Activated CD4-positive, alpha-beta memory T cell treated with anti-CD3 and anti-CD28 coated beads for 36 hours (primary cell): Measurements from ENCODE around the gene OR1L8. TPM values are rescaled to one million over a fixed set of nuclear protein-coding genes. Genes with fewer than 3 reads are reported as not detected.
"Not testable (repeated sequence)": the region's sequence is repeated elsewhere in the genome, so short reads cannot be mapped to it uniquely, and the experiment has no call there.

Experiments used
- CTCF ChIA-PET: fragments of 350-600 bp; sonication (Branson Sonifier 250); formaldehyde crosslinking; loops from one replicate; lab custom pipeline; 2021; ENCODE audit warnings: antibody characterized with exemption, inconsistent platforms; lab: Charles Lee
- POLR2A ChIA-PET: fragments of 350-600 bp; sonication (Branson Sonifier 250); formaldehyde crosslinking; loops from one replicate; lab custom pipeline; 2021; ENCODE audit warnings: antibody characterized with exemption; lab: Charles Lee
- DNase-seq: peaks from one replicate; pipeline ENCODE4 v3.0.0-alpha.2; 2020
- H3K27ac Mint-ChIP-seq: one replicate; pipeline ENCODE4 v1.8.0; 2021; ENCODE audit warnings: mixed read lengths
- H3K27me3 Mint-ChIP-seq: one replicate; pipeline ENCODE4 v1.8.0; 2021; ENCODE audit warnings: mixed read lengths
- H3K36me3 Mint-ChIP-seq: one replicate; pipeline ENCODE4 v1.8.0; 2021; ENCODE audit warnings: mixed read lengths
- H3K4me1 Mint-ChIP-seq: one replicate; pipeline ENCODE4 v1.8.0; 2021; ENCODE audit warnings: low read depth, mixed read lengths
- H3K4me3 Mint-ChIP-seq: one replicate; pipeline ENCODE4 v1.8.0; 2021; ENCODE audit warnings: mild to moderate bottlenecking, mixed read lengths
- H3K9me3 Mint-ChIP-seq: one replicate; pipeline ENCODE4 v1.8.0; 2021; ENCODE audit warnings: mixed read lengths
- intact Hi-C: fragments of 100-400 bp; cut with micrococcal nuclease; formaldehyde crosslinking; loops from one replicate; pipeline ENCODE4 v1.15.1; 2023
- total RNA-seq, 2 experiments: library from RNA; stranded (reverse); gene quantifications; one replicate each; pipeline ENCODE4 v1.2.3, GENCODE V29; 2021

OR1L8 gene, protein sequence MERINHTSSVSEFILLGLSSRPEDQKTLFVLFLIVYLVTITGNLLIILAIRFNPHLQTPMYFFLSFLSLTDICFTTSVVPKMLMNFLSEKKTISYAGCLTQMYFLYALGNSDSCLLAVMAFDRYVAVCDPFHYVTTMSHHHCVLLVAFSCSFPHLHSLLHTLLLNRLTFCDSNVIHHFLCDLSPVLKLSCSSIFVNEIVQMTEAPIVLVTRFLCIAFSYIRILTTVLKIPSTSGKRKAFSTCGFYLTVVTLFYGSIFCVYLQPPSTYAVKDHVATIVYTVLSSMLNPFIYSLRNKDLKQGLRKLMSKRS
- total RNA-seq: not detected

DNA sequence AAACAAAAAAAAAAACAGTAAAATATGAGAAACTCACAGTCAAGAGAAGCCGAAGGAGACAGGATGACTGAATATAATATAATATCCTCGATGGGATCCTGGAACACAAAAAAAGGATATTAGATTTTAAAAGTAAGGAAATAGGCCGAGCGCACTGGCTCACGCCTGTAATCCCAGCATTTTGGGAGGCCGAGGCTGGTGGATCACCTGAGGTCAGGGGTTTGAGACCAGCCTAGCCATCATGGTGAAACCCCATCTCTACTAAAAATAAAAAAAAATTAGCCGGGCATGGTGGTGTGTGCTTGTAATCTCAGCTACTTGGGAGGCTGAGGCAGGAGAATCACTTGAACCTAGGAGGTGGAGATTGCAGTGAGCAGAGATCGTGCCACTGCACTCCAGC lies at the start of gene OR1L8:
Gene OR1L8 (minus strand): TSS at position 101 of the 400 bp plus-strand sequence. CDS start 14,907 bp downstream, outside the sequence.
- CTCF ChIA-PET: not testable (repeated sequence)

DNA sequence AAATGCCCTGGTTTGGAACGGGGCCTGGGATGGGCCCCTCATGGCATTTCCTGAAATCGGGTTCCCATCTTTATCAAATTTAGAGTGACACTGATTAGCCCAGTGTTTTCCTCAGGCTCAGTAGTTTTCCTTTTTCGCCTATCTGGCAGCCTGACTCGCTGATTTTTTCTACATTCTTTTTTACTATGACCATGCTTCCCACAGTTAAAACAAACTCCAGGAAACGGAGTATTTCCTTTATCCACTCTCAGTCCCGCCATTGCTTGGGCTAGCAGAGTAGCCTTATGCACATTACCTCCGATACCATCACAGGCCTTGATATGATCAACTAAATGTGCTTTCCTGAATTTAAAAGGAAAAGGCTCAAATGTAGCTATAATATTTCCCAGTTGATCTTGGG lies 36.8 kb upstream of the OR1L8 start:
- POLR2A ChIA-PET: no interaction called here
- Mint-ChIP-seq H3K27ac (no peak overlapping the region), H3K9me3 (no peaks in the 10 kb centered on the region), H3K36me3 (no peaks in the 10 kb centered on the region), H3K27me3 (peaks cover 11% of the 10 kb centered on the region), H3K4me1 (no peaks in the 10 kb centered on the region), H3K4me3 (no peak overlapping the region)
- no peak for DNase-seq
- CTCF ChIA-PET: no interaction called here
- intact Hi-C loops: no loop called here

More for the DNA sequence above, at the start of gene OR1L8:
- intact Hi-C loops, H3K27ac Mint-ChIP-seq, H3K4me3 Mint-ChIP-seq, DNase-seq, H3K9me3 Mint-ChIP-seq, POLR2A ChIA-PET, H3K27me3 Mint-ChIP-seq, H3K4me1 Mint-ChIP-seq, H3K36me3 Mint-ChIP-seq: not testable (repeated sequence)

DNA sequence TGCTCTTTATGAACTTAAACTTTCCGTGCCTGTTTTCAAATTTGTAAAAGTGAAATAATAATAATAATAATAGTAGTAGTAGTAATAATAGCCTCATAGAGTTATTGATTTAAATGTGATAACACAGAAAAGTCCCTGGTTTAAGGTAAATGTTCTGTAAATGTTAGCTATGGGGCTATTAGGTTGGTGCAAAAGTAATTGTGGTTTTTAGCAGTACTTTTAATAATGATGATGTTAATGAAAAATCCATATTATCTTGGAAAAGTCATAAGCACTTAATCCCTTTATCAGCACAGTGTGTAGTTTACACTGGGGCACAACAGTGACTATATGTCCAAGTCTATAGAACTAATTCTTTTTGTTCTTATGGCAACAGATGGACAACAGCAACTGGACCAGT lies 31.2 kb upstream of the OR1L8 start, which contains the start of gene OR1Q1:
Gene OR1Q1 (plus strand): TSS at position 377 of the 400 bp plus-strand sequence. CDS start 0 bp downstream, at position 377.
- no peaks in the 10 kb centered on the region for H3K4me1 Mint-ChIP-seq
- DNase-seq: no peak
- H3K27me3 Mint-ChIP-seq: peaks cover 2% of the 10 kb centered on the region
- no peaks in the 10 kb centered on the region for H3K36me3 Mint-ChIP-seq
- intact Hi-C loops: no loop called here
- no peak within 1 kb of the TSS for H3K27ac Mint-ChIP-seq
- POLR2A ChIA-PET: no interaction called here
- H3K4me3 Mint-ChIP-seq: no peak within 1 kb of the TSS
- H3K9me3 Mint-ChIP-seq: no peaks in the 10 kb centered on the region
- CTCF ChIA-PET: no interaction called here

DNA sequence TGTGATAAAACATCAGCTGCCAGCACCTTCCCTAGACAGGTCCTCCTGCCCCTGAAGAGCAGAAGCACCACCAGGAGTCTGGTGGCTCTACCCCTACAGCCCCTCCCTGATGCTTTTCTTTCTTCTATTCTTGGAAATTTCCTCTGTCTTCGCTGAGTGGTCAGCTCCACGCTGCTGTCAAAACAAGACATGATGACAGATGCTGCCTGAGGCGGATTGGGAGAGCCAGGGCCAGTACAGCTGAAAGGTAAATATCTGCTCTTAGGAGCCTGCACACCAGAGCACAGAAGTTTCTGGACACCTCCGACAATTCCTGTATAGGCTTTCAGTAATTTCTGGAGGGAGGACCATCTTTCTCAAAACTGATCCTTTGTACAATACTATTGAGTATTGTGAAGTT lies 26.6 kb upstream of the OR1L8 start:
- intact Hi-C loops: no loop called here
- ChIA-PET CTCF (no interaction called here), POLR2A (no interaction called here)
- Mint-ChIP-seq H3K9me3 (no peaks in the 10 kb centered on the region), H3K27ac (no peak overlapping the region), H3K4me1 (no peaks in the 10 kb centered on the region), H3K4me3 (no peak overlapping the region), H3K27me3 (peaks cover 2% of the 10 kb centered on the region), H3K36me3 (no peaks in the 10 kb centered on the region)
- DNase-seq: no peak

DNA sequence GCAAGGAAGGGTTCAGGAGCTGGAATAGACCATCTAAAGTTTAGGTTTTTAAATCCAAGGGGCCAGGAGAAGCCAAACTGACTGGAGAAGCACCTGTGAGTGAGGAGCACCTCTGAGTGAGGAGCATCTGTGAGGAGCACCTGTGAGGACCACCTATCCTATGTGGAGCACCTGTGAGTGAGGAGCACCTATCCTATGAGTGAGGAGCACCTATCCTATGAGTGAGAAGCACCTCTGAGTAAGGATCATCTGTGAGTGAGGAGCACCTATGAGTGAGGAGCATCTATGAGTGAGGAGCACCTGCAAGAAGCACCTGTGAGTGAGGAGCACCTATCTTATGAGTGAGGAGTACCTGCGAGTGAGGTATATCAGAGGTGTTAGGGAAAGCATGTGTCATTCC lies 23.4 kb upstream of the OR1L8 start:
- Mint-ChIP-seq H3K4me1 (no peaks in the 10 kb centered on the region), H3K36me3 (no peaks in the 10 kb centered on the region), H3K27me3 (peaks cover 3% of the 10 kb centered on the region), H3K9me3 (peaks cover 3% of the 10 kb centered on the region), H3K27ac (no peak overlapping the region), H3K4me3 (no peak overlapping the region)
- CTCF ChIA-PET: no interaction called here
- intact Hi-C loops: no loop called here
- no peak for DNase-seq
- POLR2A ChIA-PET: no interaction called here

DNA sequence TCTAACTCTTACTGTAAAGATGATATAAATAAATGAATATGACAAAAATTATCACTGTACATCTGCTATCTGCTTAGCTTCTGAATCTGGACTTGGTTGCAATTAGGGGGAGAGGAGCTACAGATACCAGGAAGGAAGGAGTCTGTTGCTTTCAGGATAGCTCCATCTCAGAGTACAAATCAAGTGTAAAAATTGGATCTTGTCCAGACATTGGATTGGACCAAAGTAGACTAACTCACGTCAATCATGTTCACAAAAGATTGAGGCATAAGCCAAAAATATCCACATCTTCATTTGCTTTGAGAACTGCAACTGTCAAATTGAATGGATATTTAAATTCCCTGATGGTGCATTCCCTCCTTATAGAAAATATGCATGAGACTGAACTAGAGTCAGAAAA lies 22.5 kb upstream of the OR1L8 start:
- H3K36me3 Mint-ChIP-seq: no peaks in the 10 kb centered on the region
- peaks cover 3% of the 10 kb centered on the region for H3K27me3 Mint-ChIP-seq
- intact Hi-C loops: no loop called here
- no peak for DNase-seq
- no peak overlapping the region for H3K27ac Mint-ChIP-seq
- H3K4me1 Mint-ChIP-seq: no peaks in the 10 kb centered on the region
- peaks cover 4% of the 10 kb centered on the region for H3K9me3 Mint-ChIP-seq
- ChIA-PET POLR2A (no interaction called here), CTCF (interaction anchor here (1.2 kb wide), 1 partner anchor 10 kb away, joined by 3 read pairs; no protein-coding TSS in a partner anchor)
- no peak overlapping the region for H3K4me3 Mint-ChIP-seq

DNA sequence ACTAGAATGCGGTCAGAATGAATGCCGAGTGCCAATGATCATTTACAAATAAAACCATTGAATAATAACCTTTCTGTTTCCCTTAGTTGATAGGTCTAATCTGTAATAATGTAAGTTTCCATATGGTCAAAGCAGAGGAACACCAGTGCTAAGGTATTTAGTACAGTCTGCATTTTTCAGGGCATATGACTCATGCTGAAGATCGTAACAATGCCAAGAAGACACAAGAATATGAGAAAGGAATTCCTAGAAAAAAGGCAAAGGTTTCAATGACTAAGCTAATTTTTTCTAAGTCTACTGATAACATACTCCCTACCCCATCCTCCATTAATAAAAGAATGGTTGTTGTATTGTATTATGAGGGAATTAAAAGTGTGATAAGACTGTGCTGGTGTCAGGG lies 2.8 kb downstream of the OR1L8 start:
- H3K36me3 Mint-ChIP-seq: no peaks in the 10 kb centered on the region
- intact Hi-C loops: no loop called here

DNA sequence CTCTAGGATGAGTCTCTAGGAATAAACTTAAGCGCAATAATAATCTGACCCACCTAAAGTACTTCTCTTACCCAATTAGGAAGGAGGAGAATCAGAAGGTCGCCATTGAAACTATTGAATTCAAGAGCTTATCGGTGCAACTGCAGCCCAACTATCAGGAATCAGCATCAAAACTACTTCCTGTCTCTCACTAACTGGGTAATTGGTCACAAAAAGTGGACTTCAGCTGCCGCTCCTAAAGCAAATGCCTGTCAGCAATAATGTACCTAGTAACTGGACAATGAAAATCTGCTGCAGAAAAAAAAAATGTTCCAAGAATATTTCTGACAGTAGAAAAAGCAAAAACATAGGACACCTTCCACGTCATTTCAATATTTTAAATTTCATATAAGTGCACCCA lies 3.3 kb downstream of the OR1L8 start:
- H3K4me1 Mint-ChIP-seq: no peaks in the 10 kb centered on the region
- H3K27ac Mint-ChIP-seq: no peak overlapping the region
- H3K27me3 Mint-ChIP-seq: peaks cover 1% of the 10 kb centered on the region
- DNase-seq: no peak
- no peaks in the 10 kb centered on the region for H3K36me3 Mint-ChIP-seq
- H3K9me3 Mint-ChIP-seq: no peaks in the 10 kb centered on the region
- CTCF ChIA-PET: no interaction called here
- POLR2A ChIA-PET: no interaction called here
- H3K4me3 Mint-ChIP-seq: no peak overlapping the region
- intact Hi-C loops: no loop called here

More for the DNA sequence above, 2.8 kb downstream of the OR1L8 start:
- no peaks in the 10 kb centered on the region for H3K4me1 Mint-ChIP-seq
- no peak for DNase-seq
- H3K4me3 Mint-ChIP-seq: no peak overlapping the region
- no peaks in the 10 kb centered on the region for H3K9me3 Mint-ChIP-seq
- no peak overlapping the region for H3K27ac Mint-ChIP-seq
- ChIA-PET POLR2A (no interaction called here), CTCF (interaction anchor here (0.6 kb wide), 1 partner anchor 1331 kb away, joined by 4 read pairs; no protein-coding TSS in a partner anchor)
- peaks cover 1% of the 10 kb centered on the region for H3K27me3 Mint-ChIP-seq

DNA sequence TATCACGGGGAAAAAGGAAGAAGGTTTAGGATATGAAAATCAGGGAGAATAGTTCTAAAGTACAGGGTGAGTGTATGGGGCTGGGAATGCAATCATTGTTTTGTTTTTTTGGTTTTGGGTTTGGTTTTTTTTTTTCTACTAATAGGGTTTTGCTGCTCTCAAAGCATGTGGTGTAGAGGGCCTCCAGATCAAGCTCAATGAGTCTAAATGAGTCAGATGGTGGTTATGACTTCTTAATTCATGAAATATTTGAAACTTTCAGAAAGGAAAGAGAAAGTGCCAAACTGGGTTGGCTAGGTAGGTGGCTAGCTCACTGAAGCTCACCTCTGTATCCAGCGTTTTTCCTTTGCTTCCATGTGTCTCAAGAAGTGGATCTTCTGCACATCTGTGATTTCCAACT lies 10.7 kb downstream of the OR1L8 start:
- Mint-ChIP-seq H3K9me3 (no peaks in the 10 kb centered on the region), H3K27me3 (peaks cover 1% of the 10 kb centered on the region), H3K4me3 (no peak overlapping the region), H3K27ac (no peak overlapping the region), H3K4me1 (peaks cover 6% of the 10 kb centered on the region), H3K36me3 (no peaks in the 10 kb centered on the region)
- ChIA-PET POLR2A (no interaction called here), CTCF (no interaction called here)
- no peak for DNase-seq
- intact Hi-C loops: no loop called here

DNA sequence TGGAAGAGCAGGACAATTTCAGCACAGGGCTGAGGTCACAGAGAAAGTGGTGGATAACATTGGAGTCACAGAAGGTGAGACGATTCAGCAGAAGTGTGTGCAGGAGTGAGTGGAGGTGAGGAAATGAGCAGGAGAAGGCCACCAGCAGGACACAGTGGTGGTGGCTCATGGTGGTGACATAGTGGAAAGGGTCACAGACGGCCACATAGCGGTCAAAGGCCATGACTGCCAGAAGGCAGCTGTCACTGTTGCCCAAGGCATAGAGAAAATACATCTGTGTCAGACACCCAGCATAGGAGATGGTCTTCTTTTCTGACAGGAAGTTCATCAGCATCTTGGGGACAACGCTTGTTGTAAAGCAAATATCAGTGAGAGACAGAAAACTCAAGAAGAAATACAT lies 15.3 kb downstream of the OR1L8 start:
- CTCF ChIA-PET: no interaction called here
- H3K27ac Mint-ChIP-seq: no peak overlapping the region
- peaks cover 3% of the 10 kb centered on the region for H3K9me3 Mint-ChIP-seq
- POLR2A ChIA-PET: no interaction called here
- DNase-seq: no peak
- H3K4me3 Mint-ChIP-seq: no peak overlapping the region
- no peaks in the 10 kb centered on the region for H3K36me3 Mint-ChIP-seq
- intact Hi-C loops: no loop called here
- H3K27me3 Mint-ChIP-seq: peaks cover 9% of the 10 kb centered on the region
- H3K4me1 Mint-ChIP-seq: peaks cover 5% of the 10 kb centered on the region

DNA sequence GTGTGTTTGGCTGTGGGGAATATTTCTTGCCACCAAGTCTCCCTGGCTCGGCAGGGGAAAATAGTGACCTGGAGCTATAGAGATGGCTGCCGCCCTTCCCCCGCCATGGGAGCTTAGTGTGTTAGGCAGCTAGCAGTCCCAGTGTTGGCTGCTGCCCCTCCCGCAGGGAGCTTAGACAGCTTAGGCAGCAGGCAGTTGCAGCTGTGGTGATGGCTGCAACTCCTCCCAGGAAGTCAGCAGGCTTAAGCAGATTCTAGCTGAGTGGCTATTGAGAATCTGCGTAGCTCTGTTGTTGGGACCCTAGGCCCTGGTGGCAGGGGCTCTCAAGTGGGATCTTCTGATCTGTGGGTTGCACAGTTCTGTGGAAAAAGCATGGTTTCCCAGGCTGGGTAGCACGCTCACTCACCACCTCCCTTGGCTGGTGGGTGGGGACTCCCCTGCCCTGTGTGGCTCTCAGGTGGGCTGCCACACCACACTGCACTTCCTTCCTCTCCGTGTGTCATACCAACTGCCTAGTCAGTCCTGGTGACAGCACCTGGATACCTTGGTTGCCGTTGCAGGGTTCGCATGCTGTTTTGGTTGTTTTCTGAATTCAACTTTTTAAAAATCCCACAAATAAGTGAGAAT lies 20.9 kb downstream of the OR1L8 start:
- H3K4me1 Mint-ChIP-seq: no peaks in the 10 kb centered on the region
- CTCF ChIA-PET: no interaction called here
- intact Hi-C loops: no loop called here
- no peak for DNase-seq
- peaks cover 11% of the 10 kb centered on the region for H3K27me3 Mint-ChIP-seq
- H3K36me3 Mint-ChIP-seq: no peaks in the 10 kb centered on the region
- H3K4me3 Mint-ChIP-seq: no peak overlapping the region
- no peak overlapping the region for H3K27ac Mint-ChIP-seq
- POLR2A ChIA-PET: no interaction called here
- H3K9me3 Mint-ChIP-seq: peaks cover 11% of the 10 kb centered on the region

DNA sequence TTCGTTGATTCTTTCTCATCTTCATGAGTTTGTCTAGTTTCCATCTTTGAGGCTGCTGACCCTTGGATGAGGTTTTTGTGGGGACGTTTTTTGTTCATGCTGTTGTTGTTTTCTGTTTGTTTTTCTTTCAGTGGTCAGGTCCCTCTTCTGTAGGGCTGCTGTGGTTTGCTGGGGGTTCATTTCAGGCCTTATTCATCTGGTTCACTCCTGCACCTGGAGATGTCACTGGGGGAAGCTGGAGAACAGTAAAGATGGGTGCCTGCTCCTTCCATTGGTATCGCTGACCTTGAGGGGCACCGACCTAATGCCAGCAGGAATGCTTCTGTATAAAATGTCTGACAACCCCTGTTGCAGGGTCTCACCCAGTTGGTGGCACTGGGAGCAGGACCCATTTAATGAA lies 21.7 kb downstream of the OR1L8 start:
- H3K9me3 Mint-ChIP-seq: peaks cover 11% of the 10 kb centered on the region
- no peak overlapping the region for H3K27ac Mint-ChIP-seq
- H3K36me3 Mint-ChIP-seq: no peaks in the 10 kb centered on the region
- H3K4me3 Mint-ChIP-seq: no peak overlapping the region
- DNase-seq: no peak
- ChIA-PET POLR2A (no interaction called here), CTCF (no interaction called here)
- H3K27me3 Mint-ChIP-seq: peaks cover 11% of the 10 kb centered on the region
- intact Hi-C loops: no loop called here
- no peaks in the 10 kb centered on the region for H3K4me1 Mint-ChIP-seq

DNA sequence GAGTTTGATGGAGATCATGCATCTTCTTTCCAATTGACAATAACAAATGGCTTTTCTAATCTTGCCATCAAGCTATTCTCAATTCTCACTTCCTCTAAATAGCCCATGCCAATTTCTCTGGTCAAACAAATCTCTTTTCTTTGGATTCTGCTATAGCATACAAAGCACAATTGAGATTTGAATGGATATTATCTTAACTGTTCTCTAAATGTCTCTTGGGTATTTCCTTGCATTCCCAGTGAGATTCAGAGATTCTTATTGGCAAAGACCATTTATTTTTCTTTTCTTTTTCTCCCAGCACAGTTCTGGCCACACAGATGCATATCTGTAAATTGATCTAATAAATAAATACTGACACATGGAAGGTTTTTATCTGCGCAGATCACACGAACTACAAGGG lies 30.4 kb downstream of the OR1L8 start, which contains the start of gene OR1N2:
Gene OR1N2 (plus strand): TSS at position 301 of the 400 bp plus-strand sequence. CDS start 100 bp downstream, outside the sequence.
- ChIA-PET POLR2A (no interaction called here), CTCF (no interaction called here)
- Mint-ChIP-seq H3K36me3 (no peaks in the 10 kb centered on the region), H3K27ac (no peak within 1 kb of the TSS), H3K4me3 (no peak within 1 kb of the TSS), H3K27me3 (peaks cover 16% of the 10 kb centered on the region), H3K9me3 (no peaks in the 10 kb centered on the region), H3K4me1 (no peaks in the 10 kb centered on the region)
- no peak for DNase-seq
- intact Hi-C loops: no loop called here
